HEK293 (cell line): ENCODE measurements around the gene TAF5L.

Experiments
- CTCF ChIA-PET: fragments of 350-600 bp; formaldehyde crosslinking; extraction: SDS; loops from one replicate; lab custom pipeline; 2021; ENCODE audit warnings: antibody characterized with exemption; lab: Yijun Ruan, JAX
- POLR2A ChIA-PET: fragments of 300-600 bp; formaldehyde crosslinking; extraction: SDS; loops from one replicate; lab custom pipeline; 2020; ENCODE audit warnings: antibody characterized with exemption, inconsistent platforms; lab: Yijun Ruan, JAX
- H3K27ac ChIP-seq: fragments of 200-500 bp; sonication (Bioruptor generic); 2 replicates; pipeline ENCODE4 v1.5.1; 2014; ENCODE audit warnings: low read depth, low read length, control low read depth, inconsistent platforms; ENCODE audit errors: extremely low read depth
- H3K36me3 ChIP-seq, 2 experiments: fragments of 200-500 bp in 1 of 2; sonication (Bioruptor generic) in 1 of 2; 1 replicate in 1 of 2; 2 replicates in 1 of 2; pipeline ENCODE4 v1.5.1; 2014 to 2017; ENCODE audit warnings: inconsistent platforms in 2 of 2, low read length in 2 of 2; ENCODE audit not compliant: control insufficient read depth in 2 of 2, insufficient read depth in 1 of 2
- H3K4me1 ChIP-seq: fragments of 200-500 bp; sonication (Bioruptor generic); 2 replicates; pipeline ENCODE4 v1.5.1; 2014; ENCODE audit warnings: mild to moderate bottlenecking, low read length, inconsistent platforms; ENCODE audit not compliant: control insufficient read depth, insufficient read depth
- H3K4me3 ChIP-seq: 2 replicates; pipeline ENCODE4 v1.5.1; 2011; ENCODE audit warnings: low read depth, mild to moderate bottlenecking, control low read depth, low read length, moderate library complexity
- H3K9me3 ChIP-seq: fragments of 200-500 bp; sonication (Bioruptor generic); 2 replicates; pipeline ENCODE4 v1.5.1; 2014; ENCODE audit warnings: low read depth, low read length, inconsistent platforms; ENCODE audit not compliant: control insufficient read depth, insufficient read depth
- GLI4 ChIP-seq: fragments of 450-650 bp; formaldehyde crosslinking; IDR thresholded peaks from 2 replicates; pipeline ENCODE4 v1.5.1; 2016; ENCODE audit warnings: missing biosample characterization, missing genetic modification characterization
- RBAK ChIP-seq: fragments of 450-650 bp; formaldehyde crosslinking; IDR thresholded peaks from 2 replicates; pipeline ENCODE4 v1.5.1; 2016; ENCODE audit warnings: missing biosample characterization, missing genetic modification characterization
- SCRT1 ChIP-seq: fragments of 450-650 bp; formaldehyde crosslinking; IDR thresholded peaks from 2 replicates; pipeline ENCODE4 v1.5.1; 2016; ENCODE audit warnings: missing biosample characterization, missing genetic modification characterization, borderline replicate concordance
- SP2 ChIP-seq: fragments of 450-650 bp; formaldehyde crosslinking; IDR thresholded peaks from 2 replicates; pipeline ENCODE4 v1.5.1; 2016; ENCODE audit warnings: missing biosample characterization, missing genetic modification characterization
- YY1 ChIP-seq: fragments of 450-650 bp; formaldehyde crosslinking; IDR thresholded peaks from 2 replicates; pipeline ENCODE4 v1.5.1; 2018; ENCODE audit warnings: missing biosample characterization, missing genetic modification characterization
- ZNF121 ChIP-seq: fragments of 450-650 bp; formaldehyde crosslinking; IDR thresholded peaks from 2 replicates; pipeline ENCODE4 v1.5.1; 2016; ENCODE audit warnings: missing biosample characterization, missing genetic modification characterization
- ZNF16 ChIP-seq: fragments of 450-650 bp; formaldehyde crosslinking; IDR thresholded peaks from 2 replicates; pipeline ENCODE4 v1.5.1; 2016; ENCODE audit warnings: low read depth, missing biosample characterization, missing genetic modification characterization
- ZNF169 ChIP-seq: fragments of 450-650 bp; formaldehyde crosslinking; IDR thresholded peaks from 2 replicates; pipeline ENCODE4 v1.5.1; 2016; ENCODE audit warnings: missing biosample characterization, missing genetic modification characterization
- ZNF184 ChIP-seq: fragments of 450-650 bp; IDR thresholded peaks from 2 replicates; pipeline ENCODE4 v1.5.1; 2018; ENCODE audit warnings: missing biosample characterization, mild to moderate bottlenecking, missing genetic modification characterization
- ZNF302 ChIP-seq: fragments of 450-650 bp; formaldehyde crosslinking; IDR thresholded peaks from 2 replicates; pipeline ENCODE4 v1.5.1; 2016; ENCODE audit warnings: missing biosample characterization, missing genetic modification characterization, low read depth
- ZNF311 ChIP-seq: fragments of 450-650 bp; formaldehyde crosslinking; IDR thresholded peaks from 2 replicates; pipeline ENCODE4 v1.5.1; 2017; ENCODE audit warnings: missing biosample characterization, missing genetic modification characterization, borderline replicate concordance
- ZNF701 ChIP-seq: fragments of 450-650 bp; formaldehyde crosslinking; IDR thresholded peaks from 2 replicates; pipeline ENCODE4 v1.5.1; 2016; ENCODE audit warnings: missing biosample characterization, missing genetic modification characterization
- TF ChIP-seq, protein P1 (sequence below): fragments of 450-650 bp; formaldehyde crosslinking; IDR thresholded peaks from 2 replicates; pipeline ENCODE4 v1.5.0; 2017; ENCODE audit warnings: missing biosample characterization, missing genetic modification characterization, borderline replicate concordance
- TF ChIP-seq, protein P2 (sequence below): fragments of 450-650 bp; formaldehyde crosslinking; IDR thresholded peaks from 2 replicates; pipeline ENCODE4 v1.5.1; 2016; ENCODE audit warnings: missing biosample characterization, missing genetic modification characterization
- TF ChIP-seq, protein P3 (sequence below): fragments of 450-650 bp; formaldehyde crosslinking; IDR thresholded peaks from 2 replicates; pipeline ENCODE4 v1.5.1; 2016; ENCODE audit warnings: missing biosample characterization, missing genetic modification characterization
- TF ChIP-seq, protein P4 (sequence below): fragments of 450-650 bp; formaldehyde crosslinking; IDR thresholded peaks from 2 replicates; pipeline ENCODE4 v1.5.1; 2017; ENCODE audit warnings: missing biosample characterization, mild to moderate bottlenecking, missing genetic modification characterization, moderate library complexity
- TF ChIP-seq, protein P5 (sequence below): fragments of 450-650 bp; formaldehyde crosslinking; IDR thresholded peaks from 2 replicates; pipeline ENCODE4 v1.5.1; 2017; ENCODE audit warnings: missing biosample characterization, missing genetic modification characterization

Gene TAF5L

DNA sequence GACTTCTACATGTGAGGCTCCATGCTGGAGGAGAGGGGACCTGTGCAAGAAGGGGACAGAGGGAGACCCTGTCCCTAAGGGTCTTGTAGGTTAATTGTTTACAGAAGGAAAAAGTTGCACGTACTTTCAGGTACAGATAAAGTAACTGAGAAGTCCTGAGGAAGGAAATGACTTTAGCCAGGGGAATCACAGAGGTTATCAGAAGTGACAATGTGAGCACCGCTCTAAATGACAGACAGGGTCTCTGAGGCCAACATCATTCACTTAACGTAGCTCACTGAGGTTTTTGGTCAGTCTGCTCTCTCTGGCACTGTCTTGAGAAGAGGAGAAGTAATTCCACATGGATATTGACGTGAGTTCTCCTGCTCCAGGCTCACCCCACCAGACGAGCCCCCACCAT is 12.0 kb downstream of the TAF5L start (continued):
- TF ChIP-seq, protein P1, sequence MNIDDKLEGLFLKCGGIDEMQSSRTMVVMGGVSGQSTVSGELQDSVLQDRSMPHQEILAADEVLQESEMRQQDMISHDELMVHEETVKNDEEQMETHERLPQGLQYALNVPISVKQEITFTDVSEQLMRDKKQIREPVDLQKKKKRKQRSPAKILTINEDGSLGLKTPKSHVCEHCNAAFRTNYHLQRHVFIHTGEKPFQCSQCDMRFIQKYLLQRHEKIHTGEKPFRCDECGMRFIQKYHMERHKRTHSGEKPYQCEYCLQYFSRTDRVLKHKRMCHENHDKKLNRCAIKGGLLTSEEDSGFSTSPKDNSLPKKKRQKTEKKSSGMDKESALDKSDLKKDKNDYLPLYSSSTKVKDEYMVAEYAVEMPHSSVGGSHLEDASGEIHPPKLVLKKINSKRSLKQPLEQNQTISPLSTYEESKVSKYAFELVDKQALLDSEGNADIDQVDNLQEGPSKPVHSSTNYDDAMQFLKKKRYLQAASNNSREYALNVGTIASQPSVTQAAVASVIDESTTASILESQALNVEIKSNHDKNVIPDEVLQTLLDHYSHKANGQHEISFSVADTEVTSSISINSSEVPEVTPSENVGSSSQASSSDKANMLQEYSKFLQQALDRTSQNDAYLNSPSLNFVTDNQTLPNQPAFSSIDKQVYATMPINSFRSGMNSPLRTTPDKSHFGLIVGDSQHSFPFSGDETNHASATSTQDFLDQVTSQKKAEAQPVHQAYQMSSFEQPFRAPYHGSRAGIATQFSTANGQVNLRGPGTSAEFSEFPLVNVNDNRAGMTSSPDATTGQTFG (tag by site-specific recombination): no peak
- TF ChIP-seq, all 188 proteins: peak for 0

DNA sequence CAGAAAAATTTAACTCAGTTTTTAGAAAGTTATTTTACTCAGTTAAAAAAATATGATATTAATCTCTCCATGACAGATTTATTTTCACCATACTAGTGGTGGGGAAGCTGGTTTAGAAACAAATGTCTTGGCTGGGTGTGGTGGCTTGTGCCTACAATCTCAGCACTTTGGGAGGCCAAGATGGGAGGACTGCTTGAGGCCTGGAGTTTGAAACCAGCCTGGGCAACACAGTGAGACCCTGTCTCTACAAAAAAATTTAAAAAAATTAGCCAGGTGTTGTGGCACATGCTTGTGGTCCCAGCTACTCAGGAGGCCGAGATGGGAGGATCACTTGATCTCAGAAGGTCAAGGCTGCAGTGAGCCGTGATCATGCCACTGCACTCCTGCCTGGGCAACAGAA is 17.3 kb downstream of the TAF5L start:
- H3K9me3 ChIP-seq: no peaks in the 10 kb centered on the region
- CTCF ChIA-PET: no interaction called here
- no peak overlapping the region for H3K4me3 ChIP-seq
- peak; percentile 57; the same call in 1 of the 2 replicates for TF ChIP-seq ZNF121 (tag by site-specific recombination)
- TF ChIP-seq, protein P2, sequence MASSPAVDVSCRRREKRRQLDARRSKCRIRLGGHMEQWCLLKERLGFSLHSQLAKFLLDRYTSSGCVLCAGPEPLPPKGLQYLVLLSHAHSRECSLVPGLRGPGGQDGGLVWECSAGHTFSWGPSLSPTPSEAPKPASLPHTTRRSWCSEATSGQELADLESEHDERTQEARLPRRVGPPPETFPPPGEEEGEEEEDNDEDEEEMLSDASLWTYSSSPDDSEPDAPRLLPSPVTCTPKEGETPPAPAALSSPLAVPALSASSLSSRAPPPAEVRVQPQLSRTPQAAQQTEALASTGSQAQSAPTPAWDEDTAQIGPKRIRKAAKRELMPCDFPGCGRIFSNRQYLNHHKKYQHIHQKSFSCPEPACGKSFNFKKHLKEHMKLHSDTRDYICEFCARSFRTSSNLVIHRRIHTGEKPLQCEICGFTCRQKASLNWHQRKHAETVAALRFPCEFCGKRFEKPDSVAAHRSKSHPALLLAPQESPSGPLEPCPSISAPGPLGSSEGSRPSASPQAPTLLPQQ: no peak
- TF ChIP-seq ZNF169: no peak
- no peaks in the 10 kb centered on the region for H3K4me1 ChIP-seq
- POLR2A ChIA-PET: no interaction called here
- H3K36me3 ChIP-seq: peaks cover 72 to 93% of the 10 kb centered on the region in 2 experiments
- no peak overlapping the region for H3K27ac ChIP-seq

DNA sequence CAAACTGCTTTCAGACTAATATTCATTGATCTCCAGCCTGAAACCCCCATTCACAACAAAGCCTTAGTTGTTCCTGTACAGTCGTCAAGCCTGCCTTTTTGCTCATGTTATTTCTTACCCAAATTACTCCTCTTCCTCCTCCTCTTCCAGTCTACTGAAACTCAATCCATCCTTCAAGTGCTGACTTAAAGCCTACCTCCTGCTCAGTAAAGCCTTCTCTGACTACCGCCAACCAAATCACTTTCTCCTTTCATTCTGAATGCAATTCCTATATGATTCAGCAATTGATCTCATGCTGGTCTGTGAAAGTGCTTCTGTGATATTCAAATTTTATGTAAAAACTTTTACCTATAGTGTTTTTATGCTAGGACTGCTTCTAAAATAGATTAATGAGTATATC is 18.6 kb downstream of the TAF5L start:
- Histone ChIP-seq H3K4me3 (no peak overlapping the region), H3K4me1 (no peaks in the 10 kb centered on the region), H3K9me3 (no peaks in the 10 kb centered on the region), H3K36me3 (peaks cover 71 to 92% of the 10 kb centered on the region in 2 experiments), H3K27ac (no peak overlapping the region)
- POLR2A ChIA-PET: no interaction called here
- CTCF ChIA-PET: interaction anchor here (0.5 to 0.9 kb wide), 2 partner anchors 16 to 561 kb away, joined by 3 to 4 read pairs; no protein-coding TSS in a partner anchor
- TF ChIP-seq SCRT1 (no peak), ZNF302 (tag by site-specific recombination) (no peak), YY1 (no peak), ZNF184 (no peak), GLI4 (no peak), SP2 (no peak), RBAK (no peak), ZNF16 (no peak), ZNF701 (tag by site-specific recombination) (no peak), ZNF311 (no peak)
- TF ChIP-seq, protein P3, sequence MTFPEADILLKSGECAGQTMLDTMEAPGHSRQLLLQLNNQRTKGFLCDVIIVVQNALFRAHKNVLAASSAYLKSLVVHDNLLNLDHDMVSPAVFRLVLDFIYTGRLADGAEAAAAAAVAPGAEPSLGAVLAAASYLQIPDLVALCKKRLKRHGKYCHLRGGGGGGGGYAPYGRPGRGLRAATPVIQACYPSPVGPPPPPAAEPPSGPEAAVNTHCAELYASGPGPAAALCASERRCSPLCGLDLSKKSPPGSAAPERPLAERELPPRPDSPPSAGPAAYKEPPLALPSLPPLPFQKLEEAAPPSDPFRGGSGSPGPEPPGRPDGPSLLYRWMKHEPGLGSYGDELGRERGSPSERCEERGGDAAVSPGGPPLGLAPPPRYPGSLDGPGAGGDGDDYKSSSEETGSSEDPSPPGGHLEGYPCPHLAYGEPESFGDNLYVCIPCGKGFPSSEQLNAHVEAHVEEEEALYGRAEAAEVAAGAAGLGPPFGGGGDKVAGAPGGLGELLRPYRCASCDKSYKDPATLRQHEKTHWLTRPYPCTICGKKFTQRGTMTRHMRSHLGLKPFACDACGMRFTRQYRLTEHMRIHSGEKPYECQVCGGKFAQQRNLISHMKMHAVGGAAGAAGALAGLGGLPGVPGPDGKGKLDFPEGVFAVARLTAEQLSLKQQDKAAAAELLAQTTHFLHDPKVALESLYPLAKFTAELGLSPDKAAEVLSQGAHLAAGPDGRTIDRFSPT (tag by site-specific recombination): no peak
- TF ChIP-seq, protein P4, sequence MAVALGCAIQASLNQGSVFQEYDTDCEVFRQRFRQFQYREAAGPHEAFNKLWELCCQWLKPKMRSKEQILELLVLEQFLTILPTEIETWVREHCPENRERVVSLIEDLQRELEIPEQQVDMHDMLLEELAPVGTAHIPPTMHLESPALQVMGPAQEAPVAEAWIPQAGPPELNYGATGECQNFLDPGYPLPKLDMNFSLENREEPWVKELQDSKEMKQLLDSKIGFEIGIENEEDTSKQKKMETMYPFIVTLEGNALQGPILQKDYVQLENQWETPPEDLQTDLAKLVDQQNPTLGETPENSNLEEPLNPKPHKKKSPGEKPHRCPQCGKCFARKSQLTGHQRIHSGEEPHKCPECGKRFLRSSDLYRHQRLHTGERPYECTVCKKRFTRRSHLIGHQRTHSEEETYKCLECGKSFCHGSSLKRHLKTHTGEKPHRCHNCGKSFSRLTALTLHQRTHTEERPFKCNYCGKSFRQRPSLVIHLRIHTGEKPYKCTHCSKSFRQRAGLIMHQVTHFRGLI (tag by site-specific recombination): no peak
- TF ChIP-seq, protein P5, sequence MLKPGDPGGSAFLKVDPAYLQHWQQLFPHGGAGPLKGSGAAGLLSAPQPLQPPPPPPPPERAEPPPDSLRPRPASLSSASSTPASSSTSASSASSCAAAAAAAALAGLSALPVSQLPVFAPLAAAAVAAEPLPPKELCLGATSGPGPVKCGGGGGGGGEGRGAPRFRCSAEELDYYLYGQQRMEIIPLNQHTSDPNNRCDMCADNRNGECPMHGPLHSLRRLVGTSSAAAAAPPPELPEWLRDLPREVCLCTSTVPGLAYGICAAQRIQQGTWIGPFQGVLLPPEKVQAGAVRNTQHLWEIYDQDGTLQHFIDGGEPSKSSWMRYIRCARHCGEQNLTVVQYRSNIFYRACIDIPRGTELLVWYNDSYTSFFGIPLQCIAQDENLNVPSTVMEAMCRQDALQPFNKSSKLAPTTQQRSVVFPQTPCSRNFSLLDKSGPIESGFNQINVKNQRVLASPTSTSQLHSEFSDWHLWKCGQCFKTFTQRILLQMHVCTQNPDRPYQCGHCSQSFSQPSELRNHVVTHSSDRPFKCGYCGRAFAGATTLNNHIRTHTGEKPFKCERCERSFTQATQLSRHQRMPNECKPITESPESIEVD (tag by site-specific recombination): no peak
- TF ChIP-seq, all 188 proteins: peak for 0
